IMR-90 (cell line): Measurements from ENCODE around the gene CGREF1. TPM values are rescaled to one million over a fixed set of nuclear protein-coding genes. Genes with fewer than 3 reads are reported as not detected.

Source experiments
- ATAC-seq: fragments of 200-7000 bp; cut with Tn5 transposase; 2 replicates; pipeline ENCODE4 v1.9.1; 2020; ENCODE audit warnings: low read depth, mild to moderate bottlenecking, moderate library complexity
- BruUV-seq: library from RNA; stranded (reverse); fragments of 400-500 nt; replicated peaks from 2 replicates; lab custom pipeline; 2021; lab: Mats Ljungman, UMichigan
- CTCF ChIA-PET: fragments of 300-600 bp; formaldehyde crosslinking; extraction: SDS; loops from one replicate; lab custom pipeline; 2021; ENCODE audit warnings: antibody characterized with exemption; lab: Yijun Ruan, JAX
- POLR2A ChIA-PET: fragments of 300-600 bp; sonication (Branson Sonifier 250); formaldehyde crosslinking; loops from one replicate; lab custom pipeline; 2022; ENCODE audit warnings: antibody characterized with exemption; ENCODE audit not compliant: unreplicated experiment; lab: Charles Lee
- DNase-seq: peaks from one replicate; pipeline ENCODE4 v3.0.0; 2013
- H2AFZ ChIP-seq: replicated peaks from 2 replicates; pipeline ENCODE3; 2013; ENCODE audit warnings: low read length, mild to moderate bottlenecking; ENCODE audit not compliant: poor library complexity
- H2AK5ac ChIP-seq: 2 replicates; pipeline ENCODE4 v1.6.1; 2013; ENCODE audit warnings: low read depth, low read length, inconsistent platforms
- H2AK9ac ChIP-seq: replicated peaks from 2 replicates; pipeline ENCODE3; 2013; ENCODE audit warnings: mild to moderate bottlenecking, low read depth, low read length, moderate library complexity; ENCODE audit not compliant: poor library complexity
- H2BK120ac ChIP-seq: 2 replicates; pipeline ENCODE4 v1.6.1; 2013; ENCODE audit warnings: low read depth, low read length, inconsistent platforms
- H2BK15ac ChIP-seq: 3 replicates; pipeline ENCODE4 v1.6.1; 2013; ENCODE audit warnings: low read depth, low read length, inconsistent platforms
- H2BK20ac ChIP-seq: 2 replicates; pipeline ENCODE4 v1.6.1; 2013; ENCODE audit warnings: low read depth, mild to moderate bottlenecking, inconsistent platforms, low read length, moderate library complexity
- H2BK5ac ChIP-seq: 2 replicates; pipeline ENCODE4 v1.6.1; 2013; ENCODE audit warnings: mild to moderate bottlenecking, low read depth, low read length, inconsistent platforms; ENCODE audit not compliant: poor library complexity, severe bottlenecking
- H3K14ac ChIP-seq: replicated peaks from 2 replicates; pipeline ENCODE4 v1.6.1; 2013; ENCODE audit warnings: low read depth, low read length, inconsistent platforms
- H3K18ac ChIP-seq: 2 replicates; pipeline ENCODE4 v1.6.1; 2013; ENCODE audit warnings: low read depth, low read length, control low read depth
- H3K23ac ChIP-seq: 2 replicates; pipeline ENCODE4 v1.6.1; 2013; ENCODE audit warnings: low read depth, low read length, inconsistent platforms
- H3K27ac ChIP-seq: 2 replicates; pipeline ENCODE4 v1.5.1; 2013; ENCODE audit warnings: mild to moderate bottlenecking, control low read depth, low read length; ENCODE audit not compliant: insufficient read depth
- H3K27me3 ChIP-seq: 2 replicates; pipeline ENCODE4 v1.6.1; 2013; ENCODE audit warnings: low read length; ENCODE audit not compliant: control insufficient read depth, insufficient read depth
- H3K36me3 ChIP-seq: 2 replicates; pipeline ENCODE4 v1.6.1; 2013; ENCODE audit warnings: low read length, mixed read lengths; ENCODE audit not compliant: control insufficient read depth, insufficient read depth
- H3K4ac ChIP-seq: 2 replicates; pipeline ENCODE4 v1.6.1; 2013; ENCODE audit warnings: low read depth, low read length, inconsistent platforms
- H3K4me1 ChIP-seq: 2 replicates; pipeline ENCODE4 v1.6.1; 2013; ENCODE audit warnings: low read length, mixed read lengths; ENCODE audit not compliant: control insufficient read depth, insufficient read depth
- H3K4me2 ChIP-seq: 2 replicates; pipeline ENCODE4 v1.6.1; 2013; ENCODE audit warnings: low read depth, mild to moderate bottlenecking, control low read depth, low read length, moderate library complexity
- H3K4me3 ChIP-seq: 2 replicates; pipeline ENCODE4 v1.5.1; 2013; ENCODE audit warnings: low read depth, mild to moderate bottlenecking, control low read depth, low read length, moderate library complexity; ENCODE audit not compliant: insufficient read depth
- H3K56ac ChIP-seq: 2 replicates; pipeline ENCODE4 v1.6.1; 2013; ENCODE audit warnings: low read length, inconsistent platforms; ENCODE audit not compliant: insufficient read depth; ENCODE audit errors: extremely low read depth
- H3K79me1 ChIP-seq, 2 experiments: 2 replicates each; pipeline ENCODE4 v1.6.1; 2013; ENCODE audit warnings: low read length in 2 of 2, inconsistent platforms in 1 of 2, low read depth in 1 of 2
- H3K9ac ChIP-seq: 2 replicates; pipeline ENCODE4 v1.6.1; 2013; ENCODE audit warnings: low read depth, low read length, control low read depth
- H3K9me1 ChIP-seq: 2 replicates; pipeline ENCODE4 v1.6.1; 2013; ENCODE audit warnings: low read length, inconsistent platforms; ENCODE audit not compliant: insufficient read depth
- H3K9me3 ChIP-seq: 2 replicates; pipeline ENCODE4 v1.6.1; 2013; ENCODE audit warnings: low read length; ENCODE audit not compliant: control insufficient read depth, insufficient read depth
- H4K20me1 ChIP-seq: 2 replicates; pipeline ENCODE4 v1.6.1; 2013; ENCODE audit warnings: low read length, inconsistent platforms; ENCODE audit not compliant: insufficient read depth
- H4K5ac ChIP-seq: 2 replicates; pipeline ENCODE4 v1.6.1; 2013; ENCODE audit warnings: mild to moderate bottlenecking, low read depth, low read length, control low read depth
- H4K8ac ChIP-seq, 2 experiments: 2 replicates each; pipeline ENCODE4 v1.6.1; 2013; ENCODE audit warnings: low read depth in 2 of 2, low read length in 2 of 2, control low read depth in 1 of 2, inconsistent platforms in 1 of 2
- H4K91ac ChIP-seq: 2 replicates; pipeline ENCODE4 v1.6.1; 2013; ENCODE audit warnings: low read depth, low read length, inconsistent platforms; ENCODE audit not compliant: insufficient read depth
- MXI1 ChIP-seq: IDR thresholded peaks from 2 replicates; pipeline ENCODE4 v1.6.1; 2012; ENCODE audit warnings: low read depth, mild to moderate bottlenecking, low read length, moderate library complexity, borderline replicate concordance
- RAD21 ChIP-seq: IDR thresholded peaks from 2 replicates; pipeline ENCODE4 v1.6.1; 2012; ENCODE audit warnings: low read length, improper control_type of control experiment
- WGBS, 2 experiments: methylation state at CpG; one replicate each; pipeline versions ENCODE4 v1.1.5 to v1.1.7; 2013; ENCODE audit warnings: missing lambda C conversion rate in 2 of 2; ENCODE audit not compliant: insufficient read length in 1 of 2; ENCODE audit errors: extremely low coverage in 2 of 2; 5-methylcytosine and 5-hydroxymethylcytosine counted together
- dilution Hi-C: fragments of 300-500 bp; cut with HindIII; formaldehyde crosslinking; loops from one replicate; pipeline ENCODE4 v1.14.3; 2018; ENCODE audit warnings: low sequenced_read_pairs; ENCODE audit not compliant: unreplicated experiment
- in situ Hi-C: fragments of 300-500 bp; cut with MboI; formaldehyde crosslinking; loops from 3 replicates; pipeline ENCODE4 v1.14.3; 2019; ENCODE audit warnings: low sequenced_read_pairs, inconsistent platforms, mixed read lengths
- intact Hi-C: fragments of 100-400 bp; cut with micrococcal nuclease; formaldehyde crosslinking; loops from 2 replicates; pipeline ENCODE4 v1.10.0; 2022
- polyA plus RNA-seq, 3 experiments: library from polyadenylated mRNA; depleted of rRNA; stranded (reverse); fragments of >200 nt; gene quantifications; 2 replicates each; pipeline ENCODE4 v1.2.3, GENCODE V29; 2012; ENCODE audit warnings: low replicate concordance in 1 of 3
- total RNA-seq: library from RNA; depleted of rRNA; stranded (reverse); fragments of >200 nt; gene quantifications from 2 replicates; pipeline ENCODE4 v1.2.3, GENCODE V29; 2012

CGREF1 gene
- total and polyA plus RNA-seq, 2 of the 4 experiments (the other 2 are of a cell fraction): 0.54 to 1.3 TPM

GRCh38 chr2:27099334-27099955, 19.5 kb downstream of the CGREF1 start:
- H3K4me2 ChIP-seq: no peak overlapping the region
- POLR2A ChIA-PET: no interaction called here
- no peak overlapping the region for H4K91ac ChIP-seq
- H3K9me3 ChIP-seq: no peaks in the 10 kb centered on the region
- DNase-seq: no peak
- no peak overlapping the region for H2BK120ac ChIP-seq
- no peak overlapping the region for H2AK9ac ChIP-seq
- 0 out of 2 replicates have a peak, but pooled peaks cover 3% of the 10 kb centered on the region for H3K4me1 ChIP-seq
- H2BK20ac ChIP-seq: no peak overlapping the region
- no peak overlapping the region for H3K56ac ChIP-seq
- no peak overlapping the region for H2BK15ac ChIP-seq
- no peak overlapping the region for H3K14ac ChIP-seq
- no peak overlapping the region for H3K9ac ChIP-seq
- CTCF ChIA-PET: interaction anchor here (0.8 to 2.2 kb wide), 3 partner anchors 92 to 204 kb away, joined by 3 to 7 read pairs (median 4); no protein-coding TSS in a partner anchor
- H3K4ac ChIP-seq: no peak overlapping the region
- no peak overlapping the region for H3K18ac ChIP-seq
- peaks cover 25% of the 10 kb centered on the region for H3K27me3 ChIP-seq
- no peaks in the 10 kb centered on the region for H3K36me3 ChIP-seq
- dilution Hi-C loops (no loop called here), intact Hi-C loops (loop anchor here (2.0 kb wide), 2 partner anchors 117 to 181 kb away; partner anchors contain the start of gene CAD), in situ Hi-C loops (loop anchor here (5.0 kb wide), 1 partner anchor 183 kb away; the partner anchor contains the start of gene TRIM54)
- no peak overlapping the region for H3K4me3 ChIP-seq
- H2BK5ac ChIP-seq: no peak overlapping the region
- BruUV-seq: no TSS peak
- no peak overlapping the region for H4K5ac ChIP-seq
- peaks cover 7% of the 10 kb centered on the region; the same call in 1 of the 2 replicates for H3K9me1 ChIP-seq
- no peak for TF ChIP-seq MXI1
- no peak for TF ChIP-seq RAD21
- H2AK5ac ChIP-seq: no peak overlapping the region
- H4K8ac ChIP-seq: no peak overlapping the region
- no CpG with 5 or more reads among the region's 19 CpGs for WGBS, 2 experiments
- no peak for ATAC-seq
- no peak overlapping the region for H3K23ac ChIP-seq
- H2AFZ ChIP-seq: no peak overlapping the region
- no peaks in the 10 kb centered on the region for H4K20me1 ChIP-seq
- no peak overlapping the region for H3K27ac ChIP-seq
- H3K79me1 ChIP-seq: no peaks in the 10 kb centered on the region
